Measurements from ENCODE around the gene SPOCK1. TPM values are rescaled to one million over a fixed set of nuclear protein-coding genes. Genes with fewer than 3 reads are reported as not detected.
"Not testable (repeated sequence)": the region's sequence is repeated elsewhere in the genome, so short reads cannot be mapped to it uniquely, and the experiment has no call there.

SPOCK1 gene
- total RNA-seq, 1 donor, result 0.42 TPM

DNA sequence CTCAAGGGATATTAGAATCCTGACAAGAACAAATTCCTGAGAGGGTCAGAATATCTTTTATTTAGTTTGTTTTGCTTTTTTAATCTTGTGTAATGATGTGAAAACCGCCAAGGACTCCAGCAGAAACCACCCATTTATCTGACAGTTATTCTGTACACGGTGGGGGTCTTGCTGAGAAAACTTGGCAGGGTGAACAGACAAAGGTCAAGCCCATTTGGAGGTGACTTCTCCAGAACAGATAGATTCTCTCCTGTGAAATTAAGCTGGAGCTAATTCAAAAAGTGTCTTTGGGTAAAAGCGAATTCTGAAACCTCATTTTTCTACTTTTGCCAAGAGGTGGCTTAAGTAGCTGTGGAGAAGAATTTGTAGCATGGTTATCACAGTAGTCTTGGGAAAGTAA is 484.4 kb downstream of the SPOCK1 start:
- no peak overlapping the region for H3K4me3 ChIP-seq (ENCODE audit: low read length)

GRCh38 chr5:137010226-137010625 is 488.9 kb downstream of the SPOCK1 start:
- H3K4me3 ChIP-seq (ENCODE audit: low read length), result no peak overlapping the region
- H3K4me1 ChIP-seq (ENCODE audit: insufficient read depth, low read length), result no peaks in the 10 kb centered on the region
- no peaks in the 10 kb centered on the region for H3K9me3 ChIP-seq (ENCODE audit: low read depth, low read length)
- no peaks in the 10 kb centered on the region for H3K27me3 ChIP-seq (ENCODE audit: insufficient read depth, low read length)

More for the DNA sequence above, 484.4 kb downstream of the SPOCK1 start:
- Histone ChIP-seq H3K4me1 (ENCODE audit: insufficient read depth, low read length) (no peaks in the 10 kb centered on the region), H3K9me3 (ENCODE audit: low read depth, low read length) (no peaks in the 10 kb centered on the region), H3K27me3 (ENCODE audit: insufficient read depth, low read length) (no peaks in the 10 kb centered on the region)

DNA sequence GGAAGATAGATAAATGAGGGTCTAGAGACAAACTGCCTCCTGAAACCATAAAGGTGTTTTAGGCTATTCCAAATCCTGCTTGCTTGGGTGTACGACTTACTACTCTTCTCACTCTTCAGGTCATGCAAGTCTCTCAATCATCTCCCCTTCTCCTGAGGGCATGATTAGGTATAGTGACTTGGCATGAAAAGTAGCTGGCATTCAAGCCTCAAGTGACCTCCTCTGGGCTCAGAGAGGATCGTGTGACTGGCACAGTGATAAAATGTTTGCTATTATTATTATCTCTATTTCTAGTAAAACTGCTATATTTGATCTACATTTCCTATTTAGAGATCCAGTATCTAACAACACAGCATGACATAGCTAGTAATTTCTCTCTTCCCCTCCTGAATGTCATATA is 494.8 kb downstream of the SPOCK1 start:
- H3K9me3 ChIP-seq (ENCODE audit: low read depth, low read length), result no peaks in the 10 kb centered on the region
- H3K4me1 ChIP-seq (ENCODE audit: insufficient read depth, low read length), result no peaks in the 10 kb centered on the region
- H3K27me3 ChIP-seq (ENCODE audit: insufficient read depth, low read length), result no peaks in the 10 kb centered on the region
- H3K4me3 ChIP-seq (ENCODE audit: low read length), result no peak overlapping the region

DNA sequence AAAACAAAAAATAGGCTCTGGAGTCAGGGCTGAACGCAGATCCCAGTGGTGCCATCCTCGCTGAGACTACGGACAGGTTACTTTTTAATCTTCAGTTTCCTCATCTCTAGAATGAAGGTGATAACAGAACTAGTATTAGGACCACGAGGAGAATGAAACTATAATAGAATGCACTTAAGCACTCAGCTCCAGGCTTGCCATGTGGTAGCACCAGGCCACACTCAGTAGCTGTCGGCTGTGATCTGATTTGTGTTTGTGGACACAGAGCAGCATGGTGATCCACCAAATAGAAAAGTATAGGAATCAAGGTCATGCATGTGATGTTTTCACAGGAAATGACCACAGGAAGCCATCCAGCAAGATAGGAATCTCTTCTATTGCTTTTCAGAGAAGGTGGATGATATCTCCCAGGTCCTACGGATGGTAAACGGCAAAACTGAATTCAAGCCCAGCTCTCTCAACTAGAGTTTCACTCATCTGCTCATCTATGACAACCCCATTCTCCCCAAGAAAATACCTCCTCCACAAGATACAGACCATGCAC is 498.0 kb downstream of the SPOCK1 start:
- Histone ChIP-seq H3K27me3 (ENCODE audit: insufficient read depth, low read length) (no peaks in the 10 kb centered on the region), H3K4me3 (ENCODE audit: low read length) (no peak overlapping the region), H3K9me3 (ENCODE audit: low read depth, low read length) (no peaks in the 10 kb centered on the region)

DNA sequence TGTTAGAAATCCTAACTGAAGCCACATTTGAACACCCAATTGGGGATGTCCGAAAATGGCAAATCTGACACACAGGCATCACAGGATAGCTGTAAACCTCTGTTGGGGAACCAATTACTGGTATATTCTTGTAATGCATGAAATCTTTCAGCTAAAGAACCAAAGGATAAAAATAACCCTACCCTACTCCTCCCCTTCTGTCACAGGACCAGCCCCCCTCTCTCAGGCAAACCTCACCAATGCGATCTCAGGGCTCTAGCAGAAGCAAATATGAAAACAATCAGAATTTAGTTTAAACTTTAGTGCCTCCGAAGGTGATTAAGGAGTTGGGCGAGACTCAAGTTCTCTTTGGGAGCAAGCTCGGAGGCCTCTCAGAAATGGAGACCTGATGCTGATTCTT is 499.3 kb downstream of the SPOCK1 start:
- no peaks in the 10 kb centered on the region for H3K27me3 ChIP-seq (ENCODE audit: insufficient read depth, low read length)
- no peak overlapping the region for H3K4me3 ChIP-seq (ENCODE audit: low read length)
- H3K9me3 ChIP-seq (ENCODE audit: low read depth, low read length), result no peaks in the 10 kb centered on the region
- no peaks in the 10 kb centered on the region for H3K4me1 ChIP-seq (ENCODE audit: insufficient read depth, low read length)

More for the DNA sequence above, 498.0 kb downstream of the SPOCK1 start:
- H3K4me1 ChIP-seq (ENCODE audit: insufficient read depth, low read length), result no peaks in the 10 kb centered on the region

DNA sequence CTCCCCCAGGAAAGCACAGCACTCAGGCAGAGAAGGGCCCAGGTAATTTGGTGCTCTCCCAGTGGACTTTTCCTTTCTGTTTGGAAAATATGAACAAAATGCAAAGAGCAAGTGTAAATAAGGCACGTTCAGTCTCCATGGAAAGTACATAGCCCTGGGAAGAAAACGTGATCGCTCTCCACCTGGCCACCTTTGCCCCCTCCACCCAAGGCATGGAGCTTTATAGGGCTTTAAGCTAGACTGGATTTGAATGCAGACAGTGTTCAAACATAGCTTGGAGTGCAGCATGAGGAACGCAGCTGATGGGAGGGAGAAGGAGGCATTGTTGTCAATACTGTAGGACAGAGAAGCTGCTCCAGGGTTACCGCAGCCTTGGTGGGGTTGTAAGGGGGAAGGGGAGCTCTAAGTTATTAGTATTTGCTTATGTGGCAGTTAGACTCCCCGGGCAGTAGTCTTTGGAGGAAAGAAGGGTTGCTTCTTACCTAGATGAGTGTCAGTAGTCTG is 500.2 kb downstream of the SPOCK1 start:
- Histone ChIP-seq H3K4me3 (ENCODE audit: low read length) (no peak overlapping the region), H3K27me3 (ENCODE audit: insufficient read depth, low read length) (no peaks in the 10 kb centered on the region), H3K9me3 (ENCODE audit: low read depth, low read length) (no peaks in the 10 kb centered on the region), H3K4me1 (ENCODE audit: insufficient read depth, low read length) (no peaks in the 10 kb centered on the region)

- Histone ChIP-seq H3K4me1 (ENCODE audit: insufficient read depth, low read length) (no peaks in the 10 kb centered on the region), H3K9me3 (ENCODE audit: low read depth, low read length) (no peaks in the 10 kb centered on the region), H3K4me3 (ENCODE audit: low read length) (no peak overlapping the region), H3K27me3 (ENCODE audit: insufficient read depth, low read length) (no peaks in the 10 kb centered on the region)
Measured at GRCh38 chr5:136994154-136994553, 505.0 kb downstream of the SPOCK1 start.

DNA sequence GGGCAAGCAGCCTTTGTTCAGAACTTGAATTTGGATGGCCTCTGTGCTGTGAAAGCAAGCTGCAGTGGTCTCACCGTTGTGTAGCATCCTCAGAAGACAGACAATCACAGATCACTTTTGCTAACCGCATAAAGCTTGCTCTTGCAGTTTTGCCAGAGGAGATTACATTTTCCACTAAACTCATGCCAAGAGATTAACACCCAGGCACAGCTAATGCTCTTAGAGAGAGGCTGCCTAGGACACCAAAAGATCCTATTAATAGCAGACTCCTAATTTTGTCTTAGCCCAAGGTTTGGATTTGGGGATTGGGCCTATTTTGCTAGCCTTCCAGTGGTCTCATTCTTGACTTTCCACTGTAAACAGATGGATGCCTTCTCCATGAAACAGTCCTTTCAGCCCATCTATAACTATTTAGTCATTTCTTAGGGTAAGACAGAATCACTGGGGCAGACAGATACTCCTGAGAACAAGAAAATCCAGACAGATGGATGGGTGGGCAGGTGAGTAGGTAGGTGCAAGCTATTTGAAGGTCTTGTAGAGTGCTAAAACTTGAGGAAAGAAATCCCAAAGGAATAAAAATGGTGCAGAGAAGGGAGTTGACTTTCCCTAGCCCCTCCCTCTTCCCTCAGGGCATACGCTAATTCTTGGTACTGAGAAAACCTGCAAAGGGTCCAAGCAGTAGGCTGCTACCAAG is 506.2 kb downstream of the SPOCK1 start:
- H3K27me3 ChIP-seq (ENCODE audit: insufficient read depth, low read length), result no peaks in the 10 kb centered on the region
- H3K4me3 ChIP-seq (ENCODE audit: low read length), result no peak overlapping the region
- H3K4me1 ChIP-seq (ENCODE audit: insufficient read depth, low read length), result no peaks in the 10 kb centered on the region
- H3K9me3 ChIP-seq (ENCODE audit: low read depth, low read length), result no peaks in the 10 kb centered on the region

DNA sequence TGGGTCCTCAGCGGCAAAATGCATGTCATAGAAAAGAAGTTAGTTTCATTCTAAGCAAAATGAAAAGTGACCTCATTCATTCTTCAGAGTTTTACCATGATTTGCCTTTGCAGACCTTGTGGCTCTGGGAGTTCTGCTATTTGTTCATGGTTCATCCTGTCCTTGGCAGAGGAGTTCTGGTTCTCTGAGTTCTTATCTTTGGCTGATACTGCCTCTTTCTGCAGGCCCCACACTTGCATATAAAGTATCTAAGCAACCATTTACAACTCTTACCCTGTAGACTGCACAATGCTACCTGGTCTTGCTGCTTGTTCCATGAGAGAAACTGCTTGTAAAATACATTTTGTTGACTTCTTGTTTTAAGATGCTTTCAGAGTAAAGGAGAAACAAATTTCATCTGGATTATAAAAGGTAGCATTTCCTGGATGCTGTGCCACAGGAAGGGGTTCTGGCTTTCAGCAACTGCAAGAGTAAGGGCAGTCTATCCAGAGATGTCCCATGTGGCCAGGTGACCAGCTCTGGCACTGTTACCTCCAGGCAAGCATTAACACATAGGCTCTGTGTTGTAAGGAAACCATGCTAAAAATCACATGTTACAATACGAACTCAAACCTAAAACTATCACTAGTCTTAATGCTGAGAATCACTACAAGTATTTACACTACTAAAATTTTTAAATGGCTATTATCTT is 513.2 kb downstream of the SPOCK1 start:
- H3K9me3 ChIP-seq (ENCODE audit: low read depth, low read length), result no peaks in the 10 kb centered on the region
- no peak overlapping the region for H3K4me3 ChIP-seq (ENCODE audit: low read length)
- no peaks in the 10 kb centered on the region for H3K4me1 ChIP-seq (ENCODE audit: insufficient read depth, low read length)
- H3K27me3 ChIP-seq (ENCODE audit: insufficient read depth, low read length), result no peaks in the 10 kb centered on the region

GRCh38 chr5:136984772-136985446 is 514.2 kb downstream of the SPOCK1 start:
- Histone ChIP-seq H3K27me3 (ENCODE audit: insufficient read depth, low read length) (no peaks in the 10 kb centered on the region), H3K9me3 (ENCODE audit: low read depth, low read length) (no peaks in the 10 kb centered on the region), H3K4me3 (ENCODE audit: low read length) (no peak overlapping the region), H3K4me1 (ENCODE audit: insufficient read depth, low read length) (no peaks in the 10 kb centered on the region)

GRCh38 chr5:136981936-136982335 is 517.2 kb downstream of the SPOCK1 start:
- Histone ChIP-seq H3K27me3 (ENCODE audit: insufficient read depth, low read length) (no peaks in the 10 kb centered on the region), H3K4me3 (ENCODE audit: low read length) (no peak overlapping the region), H3K4me1 (ENCODE audit: insufficient read depth, low read length) (no peaks in the 10 kb centered on the region), H3K9me3 (ENCODE audit: low read depth, low read length) (no peaks in the 10 kb centered on the region)

- no peaks in the 10 kb centered on the region for H3K4me1 ChIP-seq (ENCODE audit: insufficient read depth, low read length)
- no peaks in the 10 kb centered on the region for H3K27me3 ChIP-seq (ENCODE audit: insufficient read depth, low read length)
- no peak overlapping the region for H3K4me3 ChIP-seq (ENCODE audit: low read length)
- H3K9me3 ChIP-seq (ENCODE audit: low read depth, low read length), result no peaks in the 10 kb centered on the region
Measured at GRCh38 chr5:136979131-136979530, 520.0 kb downstream of the SPOCK1 start.

DNA sequence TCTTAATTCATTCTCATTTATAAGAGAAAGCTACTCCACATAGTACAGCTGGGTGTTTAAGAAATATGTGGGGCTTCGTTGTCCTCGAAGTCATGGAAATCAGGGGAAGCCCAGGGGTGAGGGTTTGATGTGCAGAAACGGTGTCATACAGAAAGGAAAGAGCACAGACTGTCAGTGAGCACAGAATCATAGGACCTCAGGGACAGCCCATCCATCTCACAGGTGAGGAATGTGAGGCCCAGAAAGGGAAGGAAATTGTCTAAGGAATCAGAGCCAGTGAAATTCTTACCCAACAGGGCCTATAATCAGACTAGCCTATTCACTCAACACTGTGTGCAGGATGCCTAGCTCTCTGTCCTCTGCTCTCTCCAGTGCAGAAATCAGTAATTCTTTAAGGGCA is 535.6 kb downstream of the SPOCK1 start:
- no peaks in the 10 kb centered on the region for H3K4me1 ChIP-seq (ENCODE audit: insufficient read depth, low read length)
- no peaks in the 10 kb centered on the region for H3K27me3 ChIP-seq (ENCODE audit: insufficient read depth, low read length)
- H3K4me3 ChIP-seq (ENCODE audit: low read length), result no peak overlapping the region
- peaks cover 5% of the 10 kb centered on the region for H3K9me3 ChIP-seq (ENCODE audit: low read depth, low read length)

GRCh38 chr5:136957428-136957827 is 541.7 kb downstream of the SPOCK1 start:
- Histone ChIP-seq H3K9me3 (ENCODE audit: low read depth, low read length) (no peaks in the 10 kb centered on the region), H3K4me3 (ENCODE audit: low read length) (no peak overlapping the region), H3K27me3 (ENCODE audit: insufficient read depth, low read length) (no peaks in the 10 kb centered on the region), H3K4me1 (ENCODE audit: insufficient read depth, low read length) (no peaks in the 10 kb centered on the region)

- H3K27me3 ChIP-seq (ENCODE audit: insufficient read depth, low read length); H3K9me3 ChIP-seq (ENCODE audit: low read depth, low read length); H3K4me1 ChIP-seq (ENCODE audit: insufficient read depth, low read length); H3K4me3 ChIP-seq (ENCODE audit: low read length): not testable (repeated sequence)
Measured at GRCh38 chr5:136954142-136954541, 545.0 kb downstream of the SPOCK1 start.
